ENCODE measurements around the gene COL4A2.
"Not testable (repeated sequence)": the region's sequence is repeated elsewhere in the genome, so short reads cannot be mapped to it uniquely, and the experiment has no call there.

COL4A2 gene

DNA sequence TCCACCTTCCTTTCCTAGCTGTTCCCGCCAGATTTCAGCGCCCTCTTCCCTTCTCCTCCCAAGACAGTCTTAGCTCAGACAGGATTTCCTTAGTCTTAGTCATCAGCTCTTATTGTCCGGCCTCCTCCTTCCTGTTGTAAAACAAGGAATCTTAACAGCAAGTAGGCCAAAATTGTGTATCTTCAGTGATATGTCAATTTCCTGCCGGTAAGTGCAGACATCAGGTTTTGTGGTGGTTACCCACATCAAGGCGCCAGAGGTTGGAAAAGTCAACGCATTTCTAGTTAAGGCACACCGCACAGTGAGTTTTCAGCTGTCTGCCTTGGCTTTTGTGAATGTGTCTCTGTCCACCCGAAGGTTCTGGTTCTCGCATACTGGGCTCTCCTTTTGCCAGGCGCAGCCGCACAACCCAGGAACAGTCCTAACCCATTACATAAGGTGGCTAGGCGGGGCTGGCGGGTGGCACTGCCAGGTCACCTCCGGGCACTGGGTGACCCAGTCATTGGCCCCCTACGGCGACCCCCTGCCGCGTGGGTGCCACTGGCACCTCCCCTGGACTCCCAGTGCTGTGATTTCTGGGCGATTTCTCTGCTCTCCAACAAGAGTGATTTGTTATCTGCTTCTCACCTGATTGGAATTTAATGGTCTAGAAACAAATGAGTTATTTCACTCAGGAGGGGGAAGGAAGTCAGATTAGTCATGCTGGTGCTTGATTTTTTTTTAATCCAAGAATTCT, 12.9 kb downstream of the COL4A2 start:
- TF ChIP-seq, protein P1, sequence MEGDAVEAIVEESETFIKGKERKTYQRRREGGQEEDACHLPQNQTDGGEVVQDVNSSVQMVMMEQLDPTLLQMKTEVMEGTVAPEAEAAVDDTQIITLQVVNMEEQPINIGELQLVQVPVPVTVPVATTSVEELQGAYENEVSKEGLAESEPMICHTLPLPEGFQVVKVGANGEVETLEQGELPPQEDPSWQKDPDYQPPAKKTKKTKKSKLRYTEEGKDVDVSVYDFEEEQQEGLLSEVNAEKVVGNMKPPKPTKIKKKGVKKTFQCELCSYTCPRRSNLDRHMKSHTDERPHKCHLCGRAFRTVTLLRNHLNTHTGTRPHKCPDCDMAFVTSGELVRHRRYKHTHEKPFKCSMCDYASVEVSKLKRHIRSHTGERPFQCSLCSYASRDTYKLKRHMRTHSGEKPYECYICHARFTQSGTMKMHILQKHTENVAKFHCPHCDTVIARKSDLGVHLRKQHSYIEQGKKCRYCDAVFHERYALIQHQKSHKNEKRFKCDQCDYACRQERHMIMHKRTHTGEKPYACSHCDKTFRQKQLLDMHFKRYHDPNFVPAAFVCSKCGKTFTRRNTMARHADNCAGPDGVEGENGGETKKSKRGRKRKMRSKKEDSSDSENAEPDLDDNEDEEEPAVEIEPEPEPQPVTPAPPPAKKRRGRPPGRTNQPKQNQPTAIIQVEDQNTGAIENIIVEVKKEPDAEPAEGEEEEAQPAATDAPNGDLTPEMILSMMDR (IDR thresholded peaks at IDR 0.05; ENCODE audit: low read length) = no peak
- TF ChIP-seq EZH2 (IDR thresholded peaks at IDR 0.05; ENCODE audit: borderline replicate concordance, low read length) = no peak
- H3K27me3 ChIP-seq (ENCODE audit: insufficient read depth, low read length) = peaks cover 14% of the 10 kb centered on the region
- H3K9me3 ChIP-seq (ENCODE audit: low read length) = no peaks in the 10 kb centered on the region
- H3K27ac ChIP-seq (ENCODE audit: low read depth, low read length, poor library complexity, severe bottlenecking) = no peak overlapping the region
- H2AFZ ChIP-seq (ENCODE audit: low read length) = no peak overlapping the region
- no peak overlapping the region for H3K4me2 ChIP-seq (ENCODE audit: low read length)
- H3K9me2 ChIP-seq (ENCODE audit: low read depth, low read length) = no peaks in the 10 kb centered on the region
- no peaks in the 10 kb centered on the region for H3K4me1 ChIP-seq (ENCODE audit: insufficient read depth, low read length, severe bottlenecking)
- H3K4me3 ChIP-seq (ENCODE audit: low read depth, low read length, poor library complexity, severe bottlenecking) = no peak overlapping the region
- H3K9ac ChIP-seq (ENCODE audit: low read length) = no peak overlapping the region
- no peaks in the 10 kb centered on the region for H3K79me2 ChIP-seq (ENCODE audit: insufficient read depth, low read length)
- H4K20me1 ChIP-seq (ENCODE audit: insufficient read depth, low read length) = no peaks in the 10 kb centered on the region
- no peaks in the 10 kb centered on the region for H3F3A ChIP-seq (ENCODE audit: insufficient read depth, low read length)
- H3K36me3 ChIP-seq (ENCODE audit: insufficient read depth, low read length) = no peaks in the 10 kb centered on the region

DNA sequence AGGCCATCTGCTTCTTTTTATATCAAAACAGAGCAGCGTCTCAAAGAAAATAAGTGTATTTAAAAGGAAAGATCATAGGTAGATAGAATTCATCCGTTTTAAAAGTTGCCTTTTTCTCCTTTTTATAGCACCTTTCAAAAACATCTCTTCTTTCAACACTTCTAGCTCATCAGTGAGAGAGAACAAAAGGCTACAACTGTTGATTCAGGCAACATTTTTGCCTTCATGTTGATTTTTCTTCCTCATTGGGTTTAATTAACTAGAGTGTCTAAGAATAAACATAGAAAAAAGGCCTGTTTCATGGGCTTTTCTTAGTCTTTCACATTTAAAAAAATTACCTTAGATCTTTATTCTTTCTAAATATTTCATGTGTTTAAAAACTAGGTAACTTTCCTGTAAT, 13.6 kb downstream of the COL4A2 start:
- no peak for TF ChIP-seq EZH2 (IDR thresholded peaks at IDR 0.05; ENCODE audit: borderline replicate concordance, low read length)
- TF ChIP-seq, protein P1 (IDR thresholded peaks at IDR 0.05; ENCODE audit: low read length) = no peak
- no peak overlapping the region for H3K27ac ChIP-seq (ENCODE audit: low read depth, low read length, poor library complexity, severe bottlenecking)
- H3K27me3 ChIP-seq (ENCODE audit: insufficient read depth, low read length) = peaks cover 13% of the 10 kb centered on the region
- H4K20me1 ChIP-seq (ENCODE audit: insufficient read depth, low read length) = no peaks in the 10 kb centered on the region
- H3K79me2 ChIP-seq (ENCODE audit: insufficient read depth, low read length) = no peaks in the 10 kb centered on the region
- no peak overlapping the region for H2AFZ ChIP-seq (ENCODE audit: low read length)
- H3K4me2 ChIP-seq (ENCODE audit: low read length) = no peak overlapping the region
- no peaks in the 10 kb centered on the region for H3K9me2 ChIP-seq (ENCODE audit: low read depth, low read length)
- H3K9me3 ChIP-seq (ENCODE audit: low read length) = no peaks in the 10 kb centered on the region
- H3K9ac ChIP-seq (ENCODE audit: low read length) = no peak overlapping the region
- H3F3A ChIP-seq (ENCODE audit: insufficient read depth, low read length) = no peaks in the 10 kb centered on the region
- H3K4me1 ChIP-seq (ENCODE audit: insufficient read depth, low read length, severe bottlenecking) = no peaks in the 10 kb centered on the region
- no peak overlapping the region for H3K4me3 ChIP-seq (ENCODE audit: low read depth, low read length, poor library complexity, severe bottlenecking)
- no peaks in the 10 kb centered on the region for H3K36me3 ChIP-seq (ENCODE audit: insufficient read depth, low read length)

DNA sequence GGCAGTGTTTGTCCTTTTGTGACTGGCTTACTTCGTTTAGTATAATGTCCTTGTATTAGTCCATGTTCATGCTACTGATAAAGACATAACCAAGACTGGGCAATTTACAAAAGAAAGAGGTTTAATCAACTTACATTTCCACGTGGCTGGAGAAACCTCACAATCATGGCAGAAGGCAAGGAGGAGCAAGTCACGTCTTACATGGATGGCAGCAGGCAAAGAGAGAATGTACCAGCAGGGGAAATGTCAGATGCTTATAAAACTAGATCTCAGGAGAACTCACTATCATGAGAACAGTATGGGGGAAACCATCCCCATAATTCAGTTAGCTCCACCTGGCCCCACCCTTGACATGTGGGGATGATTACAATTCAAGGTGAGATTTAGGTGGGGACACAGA, 14.5 kb downstream of the COL4A2 start:
- not testable (repeated sequence) for H3F3A ChIP-seq (ENCODE audit: insufficient read depth, low read length); H3K27ac ChIP-seq (ENCODE audit: low read depth, low read length, poor library complexity, severe bottlenecking); H3K36me3 ChIP-seq (ENCODE audit: insufficient read depth, low read length); H3K9me3 ChIP-seq (ENCODE audit: low read length); H3K27me3 ChIP-seq (ENCODE audit: insufficient read depth, low read length); H3K4me1 ChIP-seq (ENCODE audit: insufficient read depth, low read length, severe bottlenecking); H3K9me2 ChIP-seq (ENCODE audit: low read depth, low read length); H4K20me1 ChIP-seq (ENCODE audit: insufficient read depth, low read length); H3K4me3 ChIP-seq (ENCODE audit: low read depth, low read length, poor library complexity, severe bottlenecking); H3K9ac ChIP-seq (ENCODE audit: low read length); H3K4me2 ChIP-seq (ENCODE audit: low read length); H2AFZ ChIP-seq (ENCODE audit: low read length); H3K79me2 ChIP-seq (ENCODE audit: insufficient read depth, low read length)
